GM12801 (cell line): ENCODE data around the gene MEGF11.

Experiments used
- TF ChIP-seq, protein P1 (sequence below): IDR thresholded peaks from one replicate; pipeline ENCODE4 v1.5.1; 2011; ENCODE audit warnings: control low read depth; ENCODE audit not compliant: insufficient read length; ENCODE audit errors: extremely low read depth

The MEGF11 gene

DNA sequence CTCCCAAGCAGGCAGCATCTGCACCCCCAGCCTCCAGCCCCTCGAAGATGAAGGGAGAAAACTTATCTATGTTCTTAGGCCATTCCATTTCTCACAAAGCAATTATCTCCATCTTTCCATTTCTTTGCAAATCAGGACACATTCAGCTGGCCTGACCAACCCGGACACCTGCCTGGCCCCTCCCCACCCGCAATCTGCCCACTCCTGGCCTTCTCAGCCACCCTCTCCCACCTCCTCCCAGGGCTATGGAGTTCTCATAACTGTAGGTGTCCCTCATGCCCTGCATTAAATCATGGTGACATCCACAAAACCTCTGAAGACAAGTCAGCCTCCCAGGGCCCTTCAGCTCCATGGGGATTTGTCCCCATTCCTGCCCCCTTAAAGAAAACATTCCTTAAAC is 119.3 kb downstream of the MEGF11 start:
- TF ChIP-seq, protein P1, sequence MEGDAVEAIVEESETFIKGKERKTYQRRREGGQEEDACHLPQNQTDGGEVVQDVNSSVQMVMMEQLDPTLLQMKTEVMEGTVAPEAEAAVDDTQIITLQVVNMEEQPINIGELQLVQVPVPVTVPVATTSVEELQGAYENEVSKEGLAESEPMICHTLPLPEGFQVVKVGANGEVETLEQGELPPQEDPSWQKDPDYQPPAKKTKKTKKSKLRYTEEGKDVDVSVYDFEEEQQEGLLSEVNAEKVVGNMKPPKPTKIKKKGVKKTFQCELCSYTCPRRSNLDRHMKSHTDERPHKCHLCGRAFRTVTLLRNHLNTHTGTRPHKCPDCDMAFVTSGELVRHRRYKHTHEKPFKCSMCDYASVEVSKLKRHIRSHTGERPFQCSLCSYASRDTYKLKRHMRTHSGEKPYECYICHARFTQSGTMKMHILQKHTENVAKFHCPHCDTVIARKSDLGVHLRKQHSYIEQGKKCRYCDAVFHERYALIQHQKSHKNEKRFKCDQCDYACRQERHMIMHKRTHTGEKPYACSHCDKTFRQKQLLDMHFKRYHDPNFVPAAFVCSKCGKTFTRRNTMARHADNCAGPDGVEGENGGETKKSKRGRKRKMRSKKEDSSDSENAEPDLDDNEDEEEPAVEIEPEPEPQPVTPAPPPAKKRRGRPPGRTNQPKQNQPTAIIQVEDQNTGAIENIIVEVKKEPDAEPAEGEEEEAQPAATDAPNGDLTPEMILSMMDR: no peak

DNA sequence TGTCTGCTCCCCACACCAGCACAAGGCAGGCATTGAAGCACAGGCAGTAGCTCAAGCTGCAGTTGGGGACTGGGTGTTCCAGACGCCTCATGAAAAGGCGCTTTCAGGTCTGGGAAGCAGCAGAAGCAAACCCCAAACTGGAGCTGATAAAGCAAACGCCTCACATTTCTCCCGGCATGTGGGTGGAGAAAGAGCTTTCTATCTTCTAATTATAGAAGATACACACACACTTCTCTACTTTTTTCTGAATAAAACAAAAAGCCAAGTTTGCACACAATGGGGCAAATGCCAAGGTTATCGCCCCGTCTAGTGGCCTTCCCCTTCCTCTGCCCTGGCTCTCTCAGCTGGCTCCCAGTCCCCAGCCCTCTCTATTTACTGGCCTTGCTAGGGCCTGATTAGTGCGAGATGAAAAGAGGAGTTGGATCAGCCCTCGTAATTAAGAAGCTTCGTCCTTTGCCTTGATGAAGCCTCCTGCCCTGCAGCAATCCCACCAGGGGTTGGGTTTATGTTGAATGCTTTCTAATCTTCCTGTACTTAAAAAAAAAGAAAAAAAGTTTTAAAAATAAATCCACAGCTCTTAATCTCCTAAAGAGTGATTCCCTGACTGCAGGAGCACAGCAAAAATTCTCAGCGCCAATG is 120.2 kb downstream of the MEGF11 start:
- TF ChIP-seq, protein P1: no peak

DNA sequence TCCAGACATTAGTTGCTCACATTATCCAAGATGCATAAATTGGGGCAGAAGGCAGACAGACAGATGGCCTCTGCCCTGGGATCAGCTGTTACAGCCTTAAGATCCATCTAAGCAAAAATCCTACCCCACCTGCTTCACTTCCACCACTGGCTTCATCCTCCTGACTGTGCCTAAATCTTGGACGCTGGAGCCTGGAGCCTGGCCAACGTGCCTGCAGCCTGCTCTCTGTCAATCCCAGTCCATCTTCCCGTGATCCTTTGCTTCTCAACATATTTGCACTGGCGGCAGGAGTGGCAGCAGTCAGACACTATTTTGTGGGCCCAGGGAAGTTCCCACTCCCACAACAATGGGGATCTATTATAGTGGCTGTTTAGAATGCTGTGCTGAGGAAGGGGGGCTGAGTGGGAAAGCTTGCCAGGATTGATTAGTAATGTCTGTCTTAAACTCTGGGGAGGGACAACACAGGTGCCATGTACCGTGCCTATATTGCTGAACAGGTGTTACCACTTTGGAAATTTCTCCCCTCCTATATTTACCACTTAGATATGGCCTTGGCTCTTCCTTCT is 121.2 kb downstream of the MEGF11 start:
- TF ChIP-seq, protein P1: no peak

DNA sequence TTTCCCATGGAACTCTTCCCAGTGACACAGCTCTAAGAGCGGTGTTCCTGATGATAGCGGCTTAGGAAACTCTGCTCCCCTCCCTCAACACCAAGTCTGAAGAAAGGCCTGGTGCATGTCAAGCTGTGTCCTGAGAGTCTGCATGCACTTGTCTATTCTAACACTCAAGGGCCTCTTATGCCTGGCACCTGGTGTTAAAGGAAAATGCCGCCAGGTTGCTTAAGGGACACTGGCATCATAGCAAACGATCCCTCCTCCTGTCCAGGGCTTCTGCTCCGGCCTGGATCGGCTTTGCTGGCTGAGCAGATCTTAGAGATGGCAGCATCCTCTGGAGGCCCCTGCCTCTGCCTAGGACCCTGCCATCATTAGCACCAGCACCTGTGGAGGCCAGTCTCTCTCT is 121.7 kb downstream of the MEGF11 start:
- TF ChIP-seq, protein P1: no peak

DNA sequence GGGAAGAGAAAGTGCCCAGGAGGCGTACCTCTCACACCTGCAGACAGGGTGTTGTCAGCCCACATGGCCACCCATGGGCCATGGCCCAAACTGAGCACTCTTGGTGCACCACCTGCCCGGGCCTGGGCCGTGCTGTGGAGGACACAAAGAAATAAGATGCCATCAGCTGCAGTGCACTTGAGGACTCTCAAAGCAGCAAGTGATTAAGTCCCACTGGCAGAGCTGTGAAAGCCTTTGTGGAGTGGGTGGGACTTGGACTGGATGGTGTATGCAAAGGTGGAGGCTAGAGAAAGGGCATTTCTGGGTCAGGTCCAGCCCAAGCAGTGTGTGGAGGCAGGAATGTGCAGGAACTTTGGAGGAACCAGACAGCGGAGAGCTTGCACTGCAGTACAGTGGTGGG is 122.3 kb downstream of the MEGF11 start:
- TF ChIP-seq, protein P1: no peak

DNA sequence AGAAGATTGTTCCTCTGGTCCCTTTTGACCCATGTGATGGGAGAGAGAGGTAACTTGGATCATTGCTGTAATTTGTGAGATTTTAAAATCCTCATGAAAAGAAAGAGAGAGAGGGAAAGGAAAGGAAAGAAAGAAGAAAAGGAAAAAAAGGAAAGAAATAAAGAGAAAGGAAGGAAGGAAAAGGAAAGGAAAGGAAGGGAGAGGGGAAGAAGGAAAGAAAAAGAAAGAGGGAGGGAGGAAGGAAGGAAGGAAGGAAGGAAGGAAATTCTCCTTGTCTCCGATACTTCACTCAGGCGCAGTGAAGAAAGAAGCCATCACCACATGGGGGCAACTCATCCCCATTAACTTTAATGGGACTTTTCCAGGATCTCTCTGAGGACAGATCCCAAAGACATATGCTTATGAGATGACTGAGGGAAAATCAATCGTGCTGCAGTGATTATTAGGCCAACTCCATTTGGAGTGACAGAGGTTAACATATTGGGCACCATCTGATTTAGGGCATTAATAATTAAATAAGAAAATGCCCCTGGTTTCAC is 123.0 kb downstream of the MEGF11 start:
- TF ChIP-seq, protein P1: no peak

DNA sequence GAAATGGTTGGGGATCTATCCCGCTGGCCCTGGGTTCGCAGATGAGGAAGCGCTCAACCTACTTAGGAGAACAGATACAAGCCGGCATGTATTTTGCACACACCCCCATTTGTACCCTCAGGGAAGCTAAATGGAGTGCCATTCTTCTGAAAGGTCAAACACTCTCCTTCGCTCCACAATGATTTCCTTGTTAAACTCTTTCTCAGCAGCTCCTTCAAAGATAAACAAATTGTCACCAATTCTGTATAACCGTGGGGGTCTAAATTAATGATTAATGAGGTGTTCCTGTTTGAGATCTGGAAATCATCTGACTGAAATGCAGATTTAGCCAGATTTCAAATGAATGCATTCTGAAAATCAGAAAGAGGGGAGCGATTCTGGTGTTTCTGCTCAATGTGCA is 124.0 kb downstream of the MEGF11 start:
- TF ChIP-seq, protein P1: no peak
